GM21515 (cell line): ENCODE measurements around the gene GAS7.
"Not testable (repeated sequence)": the region's sequence is repeated elsewhere in the genome, so short reads cannot be mapped to it uniquely, and the experiment has no call there.

Source experiments
- ATAC-seq: cut with Tn5 transposase; IDR thresholded peaks from one replicate; pipeline ENCODE4 v1.9.1; 2021; ENCODE audit not compliant: unreplicated experiment

Gene GAS7

GRCh38 chr17:10031127-10031526 is 167.3 kb downstream of the GAS7 start:
- no peak for ATAC-seq

- no peak for ATAC-seq
Measured at GRCh38 chr17:10029129-10029528, 169.3 kb downstream of the GAS7 start.

GRCh38 chr17:10025976-10026901 is 172.2 kb downstream of the GAS7 start:
- no peak for ATAC-seq

GRCh38 chr17:10025224-10025623 is 173.2 kb downstream of the GAS7 start:
- no peak for ATAC-seq

GRCh38 chr17:10022416-10022815 is 176.0 kb downstream of the GAS7 start:
- no peak for ATAC-seq

- ATAC-seq: no peak
Measured at GRCh38 chr17:10021272-10021984, 177.0 kb downstream of the GAS7 start.

GRCh38 chr17:10019941-10020451 is 178.4 kb downstream of the GAS7 start:
- ATAC-seq: no peak

GRCh38 chr17:10018461-10018891 is 179.9 kb downstream of the GAS7 start:
- ATAC-seq: peak; percentile 60

- ATAC-seq: not testable (repeated sequence)
Measured at GRCh38 chr17:10016958-10017570, 181.3 kb downstream of the GAS7 start.

GRCh38 chr17:10013365-10014112 is 184.9 kb downstream of the GAS7 start:
- ATAC-seq: peak; percentile 63

GRCh38 chr17:10010752-10011151 is 187.7 kb downstream of the GAS7 start:
- no peak for ATAC-seq

- no peak for ATAC-seq
Measured at GRCh38 chr17:10003705-10004104, 194.7 kb downstream of the GAS7 start.

GRCh38 chr17:10002567-10003360 is 195.6 kb downstream of the GAS7 start:
- not testable (repeated sequence) for ATAC-seq

- ATAC-seq: no peak
Measured at GRCh38 chr17:10001306-10001873, 197.0 kb downstream of the GAS7 start.

- ATAC-seq: peak; percentile 74
Measured at GRCh38 chr17:9999919-10000695, 198.3 kb downstream of the GAS7 start.

GRCh38 chr17:9998060-9998459 is 200.3 kb downstream of the GAS7 start:
- ATAC-seq: no peak

- no peak for ATAC-seq
Measured at GRCh38 chr17:9994761-9995160, 203.6 kb downstream of the GAS7 start.

GRCh38 chr17:9991796-9992195 is 206.6 kb downstream of the GAS7 start:
- no peak for ATAC-seq

GRCh38 chr17:9991351-9991750 is 207.1 kb downstream of the GAS7 start:
- no peak for ATAC-seq
